H1 (cell line): Measurements from ENCODE around the gene NAA10. TPM values are rescaled to one million over a fixed set of nuclear protein-coding genes. Genes with fewer than 3 reads are reported as not detected.

Source experiments
- CTCF ChIA-PET: fragments of 300-600 bp; sonication (Branson Sonifier 250); formaldehyde crosslinking; loops from one replicate; lab custom pipeline; 2021; ENCODE audit not compliant: partially characterized antibody; lab: Charles Lee
- POLR2A ChIA-PET: fragments of 300-600 bp; sonication (Branson Sonifier 250); formaldehyde crosslinking; loops from one replicate; lab custom pipeline; 2021; ENCODE audit warnings: inconsistent platforms; ENCODE audit not compliant: partially characterized antibody; lab: Charles Lee
- DNase-seq, 2 experiments: peaks; one replicate each; pipeline versions ENCODE4 v3.0.0 to v3.0.0-alpha.2; 2010 to 2022; ENCODE audit warnings: low spot score in 2 of 2, low read depth in 1 of 2, mixed read lengths in 1 of 2
- FAIRE-seq: peaks from 2 replicates; lab custom pipeline; 2011; peaks lifted over from hg19 to GRCh38; lab: Jason Lieb, UNC
- H2AFZ ChIP-seq: 2 replicates; pipeline ENCODE4 v1.8.1; 2012; ENCODE audit warnings: low read length, inconsistent platforms
- H2AK5ac ChIP-seq: 2 replicates; pipeline ENCODE4 v1.6.1; 2013; ENCODE audit warnings: low read depth, low read length
- H2BK120ac ChIP-seq: replicated peaks from 2 replicates; pipeline ENCODE3; 2013; ENCODE audit warnings: low read depth, low read length, inconsistent platforms
- H2BK12ac ChIP-seq: 2 replicates; pipeline ENCODE4 v1.6.1; 2013; ENCODE audit warnings: low read depth, low read length
- H2BK15ac ChIP-seq: 2 replicates; pipeline ENCODE4 v1.6.1; 2013; ENCODE audit warnings: low read length
- H2BK20ac ChIP-seq: 2 replicates; pipeline ENCODE4 v1.6.1; 2013; ENCODE audit warnings: low read length
- H2BK5ac ChIP-seq: 2 replicates; pipeline ENCODE4 v1.6.1; 2013; ENCODE audit warnings: low read depth, low read length
- H3K14ac ChIP-seq: 2 replicates; pipeline ENCODE4 v1.6.1; 2013; ENCODE audit warnings: inconsistent platforms; ENCODE audit not compliant: insufficient read length
- H3K18ac ChIP-seq: 2 replicates; pipeline ENCODE4 v1.6.1; 2013; ENCODE audit warnings: low read length; ENCODE audit errors: extremely low read depth
- H3K23ac ChIP-seq: 2 replicates; pipeline ENCODE4 v1.6.1; 2013; ENCODE audit warnings: inconsistent platforms; ENCODE audit not compliant: insufficient read length
- H3K23me2 ChIP-seq: 2 replicates; pipeline ENCODE4 v1.6.1; 2013; ENCODE audit warnings: low read depth, low read length
- H3K27ac ChIP-seq: 2 replicates; pipeline ENCODE4 v1.6.1; 2011; ENCODE audit warnings: low read depth, low read length, inconsistent platforms
- H3K27me3 ChIP-seq, 4 experiments: replicated peaks in 1 of 4; 1 replicate in 1 of 4; 2 replicates in 3 of 4; pipeline versions ENCODE4 v1.6.1 to v1.8.1; 2011 to 2013; ENCODE audit warnings: low read length in 3 of 4, mild to moderate bottlenecking in 3 of 4, inconsistent platforms in 2 of 4, mixed read lengths in 2 of 4, moderate library complexity in 1 of 4; ENCODE audit not compliant: control insufficient read depth in 3 of 4, insufficient read depth in 3 of 4; ENCODE audit errors: extremely low read depth in 1 of 4
- H3K36me3 ChIP-seq, 4 experiments: 2 replicates each; pipeline versions ENCODE4 v1.6.1 to v1.8.1; 2011 to 2013; ENCODE audit warnings: mild to moderate bottlenecking in 4 of 4, low read length in 3 of 4, moderate library complexity in 2 of 4, control low read depth in 1 of 4, inconsistent platforms in 1 of 4; ENCODE audit not compliant: insufficient read depth in 4 of 4, control insufficient read depth in 2 of 4
- H3K4ac ChIP-seq: replicated peaks from 2 replicates; pipeline ENCODE3; 2013; ENCODE audit warnings: low read length, low read depth, mixed read lengths, inconsistent platforms; ENCODE audit not compliant: insufficient read length
- H3K4me1 ChIP-seq, 4 experiments: replicated peaks in 1 of 4; 1 replicate in 1 of 4; 2 replicates in 3 of 4; pipeline versions ENCODE4 v1.6.1 to v1.8.1; 2011 to 2013; ENCODE audit warnings: low read length in 3 of 4, inconsistent platforms in 2 of 4, mixed read lengths in 1 of 4; ENCODE audit not compliant: insufficient read depth in 4 of 4, control insufficient read depth in 3 of 4
- H3K4me2 ChIP-seq, 2 experiments: 2 replicates each; pipeline versions ENCODE4 v1.6.1 to v1.8.1; 2011 to 2013; ENCODE audit warnings: low read depth in 2 of 2, low read length in 2 of 2, control low read depth in 1 of 2, inconsistent platforms in 1 of 2, mild to moderate bottlenecking in 1 of 2; ENCODE audit not compliant: insufficient read depth in 1 of 2
- H3K4me3 ChIP-seq, 4 experiments: fragments of 200-600, 300-600 bp in 1 of 4; sonication (generic), shearing (Covaris generic), sonication (Bioruptor Twin) in 1 of 4; 2 replicates each; pipeline versions ENCODE4 v1.5.1 to v1.8.1; 2011 to 2016; ENCODE audit warnings: low read length in 4 of 4, low read depth in 3 of 4, control low read depth in 2 of 4, inconsistent platforms in 2 of 4, mild to moderate bottlenecking in 2 of 4, mixed read lengths in 1 of 4, moderate library complexity in 1 of 4; ENCODE audit not compliant: insufficient read depth in 2 of 4; ENCODE audit errors: extremely low read depth in 1 of 4
- H3K56ac ChIP-seq: replicated peaks from 2 replicates; pipeline ENCODE3; 2013; ENCODE audit warnings: low read depth, mild to moderate bottlenecking, mixed read lengths, low read length, inconsistent platforms; ENCODE audit not compliant: insufficient read length
- H3K79me1 ChIP-seq: 2 replicates; pipeline ENCODE4 v1.6.1; 2013; ENCODE audit warnings: low read depth, low read length, control low read depth
- H3K79me2 ChIP-seq, 2 experiments: 2 replicates each; pipeline versions ENCODE4 v1.6.1 to v1.8.1; 2012 to 2013; ENCODE audit warnings: low read length in 2 of 2, mild to moderate bottlenecking in 2 of 2, inconsistent platforms in 1 of 2; ENCODE audit not compliant: insufficient read depth in 2 of 2, control insufficient read depth in 1 of 2
- H3K9ac ChIP-seq, 4 experiments: replicated peaks in 1 of 4; 1 replicate in 1 of 4; 2 replicates in 3 of 4; pipeline versions ENCODE4 v1.6.1 to v1.8.1; 2011 to 2013; ENCODE audit warnings: low read depth in 3 of 4, low read length in 3 of 4, control low read depth in 2 of 4, mild to moderate bottlenecking in 2 of 4, moderate library complexity in 2 of 4, inconsistent platforms in 1 of 4; ENCODE audit errors: extremely low read depth in 1 of 4
- H3K9me3 ChIP-seq, 2 experiments: 2 replicates each; pipeline versions ENCODE4 v1.6.1 to v1.8.1; 2012 to 2013; ENCODE audit warnings: mild to moderate bottlenecking in 2 of 2, moderate library complexity in 2 of 2, control low read depth in 1 of 2, inconsistent platforms in 1 of 2, low read depth in 1 of 2, low read length in 1 of 2, mixed read lengths in 1 of 2; ENCODE audit not compliant: insufficient read depth in 2 of 2
- H4K20me1 ChIP-seq, 2 experiments: replicated peaks in 1 of 2; 2 replicates each; pipeline versions ENCODE3 to v1.8.1; 2011 to 2013; ENCODE audit warnings: inconsistent platforms in 2 of 2, low read length in 2 of 2, mild to moderate bottlenecking in 1 of 2; ENCODE audit not compliant: insufficient read depth in 2 of 2, control insufficient read depth in 1 of 2
- H4K5ac ChIP-seq: 2 replicates; pipeline ENCODE4 v1.6.1; 2013; ENCODE audit warnings: low read length, low read depth, mixed read lengths, inconsistent platforms; ENCODE audit not compliant: insufficient read length
- H4K8ac ChIP-seq: 2 replicates; pipeline ENCODE4 v1.8.0; 2013; ENCODE audit warnings: mild to moderate bottlenecking, moderate library complexity, low read length, inconsistent platforms; ENCODE audit not compliant: insufficient read depth; ENCODE audit errors: extremely low read depth
- H4K91ac ChIP-seq: replicated peaks from 2 replicates; pipeline ENCODE3; 2013; ENCODE audit warnings: low read length, mixed read lengths, inconsistent platforms; ENCODE audit not compliant: insufficient read length
- CBX8 ChIP-seq: fragments of 300-800, 300-1000 bp; sonication (generic); IDR thresholded peaks from 2 replicates; pipeline ENCODE4 v1.7.1; 2016; ENCODE audit warnings: low read depth, low read length, borderline replicate concordance
- CTCF ChIP-seq, 3 experiments: IDR thresholded peaks; 1 replicate in 2 of 3; 2 replicates in 1 of 3; pipeline versions ENCODE4 v1.5.1 to v1.6.1; 2011; ENCODE audit warnings: low read length in 3 of 3, mild to moderate bottlenecking in 3 of 3, inconsistent platforms in 2 of 3, low read depth in 1 of 3, moderate library complexity in 1 of 3; ENCODE audit not compliant: insufficient read depth in 1 of 3; ENCODE audit errors: control extremely low read depth in 1 of 3
- RAD21 ChIP-seq, 2 experiments: IDR thresholded peaks in 1 of 2; conservative IDR thresholded peaks in 1 of 2; 2 replicates each; pipeline ENCODE4 v1.6.1; 2011; ENCODE audit warnings: low read depth in 2 of 2, low read length in 2 of 2, improper control_type of control experiment in 1 of 2, inconsistent platforms in 1 of 2, mild to moderate bottlenecking in 1 of 2, moderate library complexity in 1 of 2
- ZNF274 ChIP-seq: IDR thresholded peaks from 2 replicates; pipeline ENCODE4 v1.7.0; 2012; ENCODE audit warnings: low read length, borderline replicate concordance; ENCODE audit errors: extremely low read depth
- WGBS, 2 experiments: shearing (Covaris generic) in 1 of 2; methylation state at CpG; one replicate each; pipeline versions ENCODE4 v1.1.6 to v1.1.7; 2013 to 2015; ENCODE audit warnings: low lambda C conversion rate in 2 of 2, mixed read lengths in 2 of 2, inconsistent platforms in 1 of 2, low coverage in 1 of 2, missing lambda C conversion rate in 1 of 2; ENCODE audit not compliant: insufficient replicate concordance in 2 of 2, insufficient coverage in 1 of 2, insufficient read length in 1 of 2; ENCODE audit errors: extremely low coverage in 1 of 2, missing lambda C conversion rate in 1 of 2; 5-methylcytosine and 5-hydroxymethylcytosine counted together
- polyA plus RNA-seq, 7 experiments: library from polyadenylated mRNA; depleted of rRNA in 3 of 7; stranded (reverse) in 5 of 7; unstranded in 2 of 7; fragments of >200 nt in 5 of 7; fragments of 200-250 nt in 2 of 7; gene quantifications; 1 replicate in 5 of 7; 2 replicates in 1 of 7; 4 replicates in 1 of 7; pipeline versions ENCODE4 v1.2.1 to v1.2.3, GENCODE V29; 2011 to 2013; ENCODE audit warnings: missing spikeins in 2 of 7, mixed read lengths in 2 of 7
- total RNA-seq: library from RNA; stranded (reverse); fragmentation: NEBNext Ultra II Directional; extraction: Animal tissue kit (Norgen Biotek cat#: 25700); gene quantifications from 2 replicates; pipeline ENCODE4 v1.2.1, GENCODE V29; 2021

Gene NAA10
- total and polyA plus RNA-seq, 2 of the 8 experiments (the other 6 are each of a cell fraction or from before 2014, with no cell fraction given): 80.4 to 98.8 TPM

GRCh38 chrX:153924149-153924861 is 10.5 kb downstream of the NAA10 start:
- Histone ChIP-seq H3K4me3 (no peak overlapping the region), H2BK12ac (no peak overlapping the region), H4K20me1 (peaks cover 0 to 2% of the 10 kb centered on the region in 2 experiments), H3K9ac (no peak overlapping the region), H2BK15ac (no peak overlapping the region), H2BK20ac (no peak overlapping the region), H3K23ac (no peak overlapping the region), H3K56ac (no peak overlapping the region), H2AK5ac (no peak overlapping the region), H3K27ac (no peak overlapping the region), H3K36me3 (0 out of 8 replicates have a peak, but pooled peaks cover 0 to 2% (median 0%) of the 10 kb centered on the region in 4 experiments), H3K79me2 (peaks cover 0 to 3% of the 10 kb centered on the region in 2 experiments; a peak in 1 of 4 replicates), H4K5ac (no peak overlapping the region), H3K4ac (no peak overlapping the region), H3K9me3 (no peaks in the 10 kb centered on the region), H3K14ac (no peak overlapping the region), H3K18ac (no peak overlapping the region), H3K4me1 (peaks cover 3 to 18% (median 12%) of the 10 kb centered on the region in 4 experiments), H4K91ac (no peak overlapping the region), H2AFZ (no peak overlapping the region), H3K27me3 (no peaks in the 10 kb centered on the region), H3K4me2 (peak overlapping the region in 1 of 2 experiments; percentile 94; a peak in 1 of 4 replicates), H3K23me2 (peaks cover 15% of the 10 kb centered on the region; the same call in 1 of the 2 replicates), H2BK5ac (no peak overlapping the region; the same call in 1 of the 2 replicates), H4K8ac (no peak overlapping the region), H3K79me1 (no peaks in the 10 kb centered on the region; the same call in 1 of the 2 replicates), H2BK120ac (no peak overlapping the region)
- ChIA-PET POLR2A (interaction anchor here (0.5 to 14.9 kb wide), 9 partner anchors 16 to 225 kb away, joined by 3 to 231 read pairs (median 6); partner anchors contain the start of genes HCFC1, NAA10, RENBP and TMEM187), CTCF (interaction anchor here (1.0 to 19.6 kb wide), 16 partner anchors 8 to 157 kb away, joined by 3 to 272 read pairs (median 5); partner anchors contain the start of gene RENBP)
- 89% methylated on average over 9 of the region's 14 CpGs; no CpG with 5 or more reads in 1 of the 2 experiments for WGBS, 2 experiments
- FAIRE-seq: peak; percentile 42
- no peak for DNase-seq
- no peak for TF ChIP-seq CBX8
- TF ChIP-seq RAD21 (IDR thresholded peaks at IDR 0.05 in 1 of 2, conservative IDR thresholded peaks at IDR 0.05 in 1 of 2; ENCODE audit: low read depth in 2 of 2, low read length in 2 of 2): peak; percentile 38 to 53
- TF ChIP-seq ZNF274: no peak
- TF ChIP-seq CTCF (IDR thresholded peaks at IDR 0.05; ENCODE audit: control extremely low read depth in 1 of 3, insufficient read depth in 1 of 3, low read depth in 1 of 3, low read length in 3 of 3): peak in 2 of 3 experiments; percentile 22 to 33; a peak in 2 of 4 replicates
